Measurements from ENCODE around the gene STK17A. TPM values are rescaled to one million over a fixed set of nuclear protein-coding genes. Genes with fewer than 3 reads are reported as not detected.

Gene STK17A
- total and polyA plus RNA-seq, 4 experiments from 2014 or later = 118 to 168 (median 129) TPM

- intact Hi-C loops (cut with micrococcal nuclease) = loop anchor here (5.0 kb wide), 2 partner anchors 34 to 36 kb away; no protein-coding TSS in a partner anchor
- Histone ChIP-seq H3K27me3 (ENCODE audit: insufficient read depth, low read length) (no peaks in the 10 kb centered on the region), H3K4me3 (ENCODE audit: low read length in 2 of 2) (peak overlapping the region in 1 of 2 donors; percentile 21), H3K36me3 (ENCODE audit: insufficient read depth, low read length) (peaks cover 6% of the 10 kb centered on the region), H3K27ac (ENCODE audit: low read depth, low read length) (peak overlapping the region; percentile 70), H3K4me1 (ENCODE audit: insufficient read depth, low read length) (peaks cover 99% of the 10 kb centered on the region), H3K9me3 (ENCODE audit: control insufficient read depth in 1 of 2, low read length in 2 of 2) (no peaks in the 10 kb centered on the region)
- Mint-ChIP-seq H3K4me3 (peak overlapping the region; percentile 70 to 90 (median 82)), H3K27ac (peak overlapping the region; percentile 84 to 97 (median 91)), H3K9me3 (peaks cover 0 to 2% (median 0%) of the 10 kb centered on the region in 8 donors), H3K36me3 (peaks cover 34 to 37% of the 10 kb centered on the region in 2 donors), H3K4me1 (peaks cover 75 to 99% (median 87%) of the 10 kb centered on the region in 4 donors), H3K27me3 (no peaks in the 10 kb centered on the region)
- DNase-seq = no peak
- CTCF ChIA-PET (ENCODE audit: partially characterized antibody) = interaction anchor here (1.2 to 11.6 kb wide), 4 partner anchors 18 to 63 kb away, joined by 4 to 199 read pairs (median 38); partner anchors contain the start of gene STK17A
- POLR2A ChIA-PET (ENCODE audit: partially characterized antibody) = interaction anchor here (0.6 to 16.6 kb wide), 9 partner anchors 9 to 60 kb away, joined by 3 to 393 read pairs (median 18); partner anchors contain the start of gene STK17A
Observed at GRCh38 chr7:43646603-43647338, 63.9 kb downstream of the STK17A start.

- intact Hi-C loops (cut with micrococcal nuclease) = loop anchor here (5.0 kb wide), 2 partner anchors 35 kb away; no protein-coding TSS in a partner anchor
- Histone ChIP-seq H3K36me3 (ENCODE audit: insufficient read depth, low read length) (peaks cover 6% of the 10 kb centered on the region), H3K4me3 (ENCODE audit: low read length in 2 of 2) (peak overlapping the region in 1 of 2 donors; percentile 21), H3K9me3 (ENCODE audit: control insufficient read depth in 1 of 2, low read length in 2 of 2) (no peaks in the 10 kb centered on the region), H3K27me3 (ENCODE audit: insufficient read depth, low read length) (no peaks in the 10 kb centered on the region), H3K27ac (ENCODE audit: low read depth, low read length) (peak overlapping the region; percentile 70), H3K4me1 (ENCODE audit: insufficient read depth, low read length) (peaks cover 99% of the 10 kb centered on the region)
- POLR2A ChIA-PET (ENCODE audit: partially characterized antibody) = interaction anchor here (0.6 to 16.6 kb wide), 14 partner anchors 8 to 61 kb away, joined by 3 to 393 read pairs (median 16); partner anchors contain the start of gene STK17A
- Mint-ChIP-seq H3K4me1 (peaks cover 80 to 99% (median 90%) of the 10 kb centered on the region in 4 donors), H3K27ac (peak overlapping the region; percentile 84 to 97 (median 91)), H3K4me3 (peak overlapping the region; percentile 70 to 90 (median 80)), H3K36me3 (peaks cover 30 to 34% of the 10 kb centered on the region in 2 donors), H3K9me3 (peaks cover 0 to 2% (median 0%) of the 10 kb centered on the region in 8 donors), H3K27me3 (no peaks in the 10 kb centered on the region)
- no peak for DNase-seq
- CTCF ChIA-PET (ENCODE audit: partially characterized antibody) = interaction anchor here (1.4 to 11.6 kb wide), 4 partner anchors 28 to 63 kb away, joined by 3 to 199 read pairs (median 37); partner anchors contain the start of gene STK17A
Observed at GRCh38 chr7:43647339-43647672, 64.4 kb downstream of the STK17A start.

GRCh38 chr7:43647673-43648472, 65.0 kb downstream of the STK17A start:
- peak in 3 of 5 donors; percentile 19 to 68 (median 24) for DNase-seq
- Mint-ChIP-seq H3K4me3 (peak overlapping the region; percentile 71 to 90 (median 82)), H3K9me3 (peaks cover 0 to 2% (median 0%) of the 10 kb centered on the region in 8 donors), H3K27me3 (no peaks in the 10 kb centered on the region), H3K4me1 (peaks cover 78 to 99% (median 88%) of the 10 kb centered on the region in 4 donors), H3K27ac (peak overlapping the region; percentile 84 to 97 (median 91)), H3K36me3 (peaks cover 24 to 28% of the 10 kb centered on the region in 2 donors)
- ChIA-PET POLR2A (ENCODE audit: partially characterized antibody) (interaction anchor here (0.6 to 16.6 kb wide), 19 partner anchors 12 to 843 kb away, joined by 3 to 393 read pairs (median 8); partner anchors contain the start of genes NUDCD3 and STK17A), CTCF (ENCODE audit: partially characterized antibody) (interaction anchor here (0.9 to 11.6 kb wide), 5 partner anchors 9 to 64 kb away, joined by 3 to 199 read pairs (median 3); partner anchors contain the start of gene STK17A)
- Histone ChIP-seq H3K27me3 (ENCODE audit: insufficient read depth, low read length) (no peaks in the 10 kb centered on the region), H3K36me3 (ENCODE audit: insufficient read depth, low read length) (peaks cover 6% of the 10 kb centered on the region), H3K4me1 (ENCODE audit: insufficient read depth, low read length) (peaks cover 99% of the 10 kb centered on the region), H3K27ac (ENCODE audit: low read depth, low read length) (peak overlapping the region; percentile 70), H3K4me3 (ENCODE audit: low read length in 2 of 2) (peak overlapping the region; percentile 3 to 64), H3K9me3 (ENCODE audit: control insufficient read depth in 1 of 2, low read length in 2 of 2) (no peaks in the 10 kb centered on the region)
- intact Hi-C loops (cut with micrococcal nuclease) = loop anchor here (1.0 to 5.0 kb wide), 3 partner anchors 11 to 36 kb away; no protein-coding TSS in a partner anchor

GRCh38 chr7:43648473-43649406, 65.8 kb downstream of the STK17A start:
- ChIA-PET POLR2A (ENCODE audit: partially characterized antibody) (interaction anchor here (0.6 to 16.6 kb wide), 27 partner anchors 12 to 842 kb away, joined by 3 to 393 read pairs (median 6); partner anchors contain the start of genes COA1, NUDCD3 and STK17A), CTCF (ENCODE audit: partially characterized antibody) (interaction anchor here (0.6 to 11.6 kb wide), 8 partner anchors 10 to 186 kb away, joined by 3 to 199 read pairs (median 8); partner anchors contain the start of gene STK17A)
- no peaks in the 10 kb centered on the region for H3K27me3 Mint-ChIP-seq
- H3K36me3 ChIP-seq (ENCODE audit: insufficient read depth, low read length) = no peaks in the 10 kb centered on the region
- intact Hi-C loops (cut with micrococcal nuclease) = loop anchor here (1.0 to 5.0 kb wide), 6 partner anchors 11 to 65 kb away; partner anchors contain the start of gene STK17A
- peak overlapping the region; percentile 15 to 64 for H3K4me3 ChIP-seq (ENCODE audit: low read length in 2 of 2)
- no peaks in the 10 kb centered on the region for H3K9me3 ChIP-seq (ENCODE audit: control insufficient read depth in 1 of 2, low read length in 2 of 2)
- no peaks in the 10 kb centered on the region for H3K27me3 ChIP-seq (ENCODE audit: insufficient read depth, low read length)
- H3K4me1 Mint-ChIP-seq = peaks cover 73 to 100% (median 85%) of the 10 kb centered on the region in 4 donors
- H3K4me3 Mint-ChIP-seq = peak overlapping the region; percentile 71 to 90 (median 82)
- peak overlapping the region; percentile 70 for H3K27ac ChIP-seq (ENCODE audit: low read depth, low read length)
- peak overlapping the region; percentile 84 to 97 (median 91) for H3K27ac Mint-ChIP-seq
- peaks cover 18 to 23% of the 10 kb centered on the region in 2 donors for H3K36me3 Mint-ChIP-seq
- H3K4me1 ChIP-seq (ENCODE audit: insufficient read depth, low read length) = peaks cover 99% of the 10 kb centered on the region
- H3K9me3 Mint-ChIP-seq = peaks cover 0 to 2% (median 0%) of the 10 kb centered on the region in 8 donors
- DNase-seq = peak; percentile 78 to 91 (median 83)

GRCh38 chr7:43649755-43650274, 66.9 kb downstream of the STK17A start:
- Mint-ChIP-seq H3K27me3 (no peaks in the 10 kb centered on the region), H3K9me3 (peaks cover 0 to 4% (median 0%) of the 10 kb centered on the region in 8 donors), H3K4me1 (peaks cover 76 to 100% (median 86%) of the 10 kb centered on the region in 4 donors), H3K27ac (peak overlapping the region; percentile 84 to 97 (median 91)), H3K36me3 (peaks cover 14 to 20% of the 10 kb centered on the region in 2 donors), H3K4me3 (peak overlapping the region; percentile 71 to 90 (median 82))
- ChIA-PET POLR2A (ENCODE audit: partially characterized antibody) (interaction anchor here (0.9 to 16.6 kb wide), 23 partner anchors 11 to 1328 kb away, joined by 3 to 393 read pairs (median 11); partner anchors contain the start of genes COA1 and STK17A), CTCF (ENCODE audit: partially characterized antibody) (interaction anchor here (1.2 to 11.6 kb wide), 8 partner anchors 11 to 66 kb away, joined by 3 to 199 read pairs (median 10); partner anchors contain the start of gene STK17A)
- DNase-seq = peak; percentile 82 to 87 (median 85)
- Histone ChIP-seq H3K27me3 (ENCODE audit: insufficient read depth, low read length) (no peaks in the 10 kb centered on the region), H3K4me3 (ENCODE audit: low read length in 2 of 2) (peak overlapping the region; percentile 34 to 64), H3K36me3 (ENCODE audit: insufficient read depth, low read length) (no peaks in the 10 kb centered on the region), H3K9me3 (ENCODE audit: control insufficient read depth in 1 of 2, low read length in 2 of 2) (no peaks in the 10 kb centered on the region), H3K4me1 (ENCODE audit: insufficient read depth, low read length) (peaks cover 99% of the 10 kb centered on the region), H3K27ac (ENCODE audit: low read depth, low read length) (peak overlapping the region; percentile 65)
- intact Hi-C loops (cut with micrococcal nuclease) = loop anchor here (1.0 to 5.0 kb wide), 7 partner anchors 9 to 67 kb away; partner anchors contain the start of gene STK17A
